HG03108 (cell line): ENCODE data around the gene AGAP2.
"Not testable (repeated sequence)": the region's sequence is repeated elsewhere in the genome, so short reads cannot be mapped to it uniquely, and the experiment has no call there.

Experiments used
- ATAC-seq: cut with Tn5 transposase; IDR thresholded peaks from one replicate; pipeline ENCODE4 v1.9.1; 2021; ENCODE audit warnings: moderate library complexity; ENCODE audit not compliant: unreplicated experiment

Gene AGAP2

DNA sequence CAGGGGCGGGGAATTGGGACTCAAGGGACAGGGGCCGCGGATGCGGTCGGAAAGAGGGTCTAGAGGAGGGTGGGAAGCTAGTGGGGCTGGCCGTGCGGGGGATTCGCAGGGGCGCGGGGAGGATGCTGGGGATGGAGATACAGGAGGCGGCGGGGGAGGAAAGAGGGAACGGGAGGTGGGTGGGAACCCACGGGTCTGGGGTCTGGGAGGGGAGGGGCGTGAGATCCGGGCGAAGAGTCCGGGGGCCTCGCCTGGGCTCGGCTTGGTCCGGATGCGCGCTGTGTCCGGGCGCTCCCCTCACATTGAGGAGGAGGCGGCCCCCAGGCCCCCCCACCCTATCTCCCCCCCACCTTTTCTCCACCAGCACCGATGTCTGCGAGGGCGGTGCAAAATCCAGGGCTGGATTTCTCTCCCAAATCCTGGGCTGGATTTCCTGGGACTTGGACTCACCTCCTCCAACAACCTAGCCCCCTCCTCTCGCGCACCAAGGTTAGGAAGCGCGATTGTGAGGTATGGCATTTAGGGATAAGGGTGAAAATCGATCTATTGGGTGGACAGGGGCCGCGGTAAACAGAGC is at the start of gene AGAP2:
Gene AGAP2 (minus strand): TSS at position 82 of the 577 bp plus-strand sequence. CDS start 496 bp downstream, outside the sequence.
- no peak for ATAC-seq

DNA sequence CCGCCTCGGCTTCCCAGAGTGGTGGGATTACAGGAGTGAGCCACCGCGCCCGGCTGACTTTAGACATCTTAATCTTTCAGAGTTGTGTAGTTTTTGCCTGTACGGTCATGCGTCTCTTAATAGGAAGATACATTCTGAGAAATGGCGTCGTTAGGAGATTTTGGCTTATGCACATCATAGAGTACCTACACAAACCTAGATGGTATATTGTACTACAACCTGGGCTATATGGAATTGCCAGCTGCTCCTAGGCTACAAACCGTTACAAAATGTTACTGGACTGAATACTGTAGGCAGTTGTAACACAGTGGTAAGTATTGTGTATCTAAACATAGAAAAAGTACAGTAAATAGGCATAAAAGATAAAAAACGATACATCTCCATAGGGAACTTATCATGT is 45.3 kb upstream of the AGAP2 start:
- no peak for ATAC-seq

DNA sequence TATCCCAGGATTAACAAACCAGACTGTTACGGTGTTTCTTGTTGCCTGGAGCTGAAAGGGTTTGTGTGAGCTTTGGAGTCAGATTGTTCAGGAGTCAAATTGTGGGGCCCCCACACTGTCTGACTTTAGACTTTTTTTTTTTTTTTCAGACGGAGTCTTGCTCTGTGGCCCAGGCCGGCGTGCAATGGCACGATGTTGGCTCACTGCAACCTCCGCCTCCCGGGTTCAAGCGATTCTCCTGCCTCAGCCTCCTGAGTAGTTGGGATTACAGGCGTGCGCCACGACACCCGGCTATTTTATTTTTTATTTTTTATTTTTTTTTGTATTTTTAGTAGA is 44.9 kb upstream of the AGAP2 start:
- ATAC-seq = no peak

DNA sequence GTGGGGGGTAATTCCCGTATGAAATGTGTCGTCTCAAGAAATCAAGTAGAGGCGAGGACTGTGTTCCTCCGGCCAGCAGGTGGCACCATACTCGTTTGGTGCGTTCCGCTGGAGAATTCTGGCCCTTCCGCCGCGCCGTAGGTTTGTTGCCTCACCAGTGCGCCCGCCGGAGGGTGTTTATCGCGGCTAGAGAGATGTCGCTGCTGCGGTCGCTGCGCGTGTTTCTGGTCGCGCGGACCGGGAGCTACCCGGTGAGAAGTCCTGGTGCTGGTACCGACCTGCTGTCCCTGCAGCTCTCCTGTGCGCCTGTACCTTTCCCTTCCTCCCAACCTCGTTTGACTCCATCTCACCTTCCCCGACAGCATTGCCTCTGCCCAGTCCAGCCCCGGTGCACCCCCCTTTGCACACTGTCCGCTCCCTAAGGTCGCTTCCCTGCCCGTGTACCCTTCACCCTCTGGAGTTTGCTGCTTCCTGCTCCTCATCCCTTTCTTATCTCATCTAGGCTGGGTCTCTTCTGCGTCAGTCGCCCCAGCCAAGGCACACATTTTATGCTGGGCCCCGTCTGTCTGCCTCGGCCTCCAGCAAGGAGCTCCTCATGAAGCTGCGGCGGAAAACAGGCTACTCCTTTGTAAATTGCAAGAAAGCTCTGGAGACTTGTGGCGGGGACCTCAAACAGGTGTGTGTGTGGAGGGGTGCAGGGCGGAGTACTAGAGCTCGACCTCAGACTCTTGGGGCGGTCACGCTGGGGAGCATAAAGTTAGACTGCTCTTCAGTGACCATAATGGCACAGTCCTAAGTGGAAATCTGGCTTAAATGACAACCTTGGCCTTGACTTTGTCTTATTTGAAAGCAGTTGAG is 44.3 kb upstream of the AGAP2 start, which contains the start of gene TSFM:
Gene TSFM (plus strand): TSS at position 180 of the 858 bp plus-strand sequence. CDS start 15 bp downstream, at position 195.
- peak; percentile 92 for ATAC-seq

DNA sequence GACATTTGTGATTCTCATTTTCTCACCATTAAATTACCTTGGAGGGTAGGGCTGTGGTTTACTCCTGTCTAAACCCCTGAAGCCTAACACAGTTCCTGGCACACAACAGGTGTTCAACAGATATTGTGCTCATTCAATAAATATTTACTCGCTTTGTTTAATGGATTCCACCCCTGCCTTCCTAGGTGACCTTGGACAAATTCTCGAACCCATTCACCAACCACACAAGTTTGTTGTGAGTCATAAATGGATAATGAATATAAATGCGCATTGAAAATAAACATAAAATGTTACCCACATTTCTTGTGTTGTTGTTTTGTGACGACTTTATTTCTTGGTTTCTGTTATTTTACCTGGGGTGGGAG is 43.7 kb upstream of the AGAP2 start:
- ATAC-seq = no peak

DNA sequence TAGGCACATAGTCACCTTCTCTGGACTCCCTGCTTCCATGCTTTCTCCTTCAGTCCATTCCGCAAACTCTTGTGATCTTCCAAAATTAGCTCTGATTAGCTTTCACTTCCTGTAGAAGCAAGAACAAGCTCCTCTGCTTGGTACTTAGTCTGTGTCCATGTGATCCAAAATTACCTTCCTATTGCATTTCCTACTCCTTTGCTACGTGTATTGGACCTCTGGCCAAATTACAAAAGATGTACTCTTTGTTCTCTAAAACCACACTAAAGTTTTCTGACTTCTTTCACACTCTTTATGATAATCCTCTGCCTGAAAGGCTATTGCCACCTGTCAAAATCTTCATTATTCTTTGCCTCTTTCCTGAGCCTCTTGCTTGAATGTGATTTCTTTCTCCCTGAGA is 43.3 kb upstream of the AGAP2 start:
- ATAC-seq = no peak

DNA sequence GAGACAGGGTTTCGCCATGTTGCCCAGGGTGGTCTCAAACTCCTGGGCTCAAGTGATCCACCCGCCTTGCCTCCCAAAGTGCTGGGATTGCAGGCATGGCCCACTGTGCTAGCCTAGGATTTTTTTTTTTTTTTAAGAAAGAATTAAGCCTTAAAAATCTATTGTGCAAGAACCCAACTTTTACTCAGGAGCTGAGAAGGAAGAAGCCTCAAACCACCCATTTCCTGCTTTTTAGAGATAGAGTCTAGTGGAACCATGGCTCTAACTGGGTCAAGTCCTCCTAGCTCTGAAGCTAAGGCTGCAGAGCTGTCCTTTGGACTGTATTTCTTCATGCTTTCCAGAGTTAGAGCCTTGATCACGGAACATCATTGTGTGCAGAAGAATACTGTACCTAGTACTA is 42.7 kb upstream of the AGAP2 start:
- no peak for ATAC-seq

DNA sequence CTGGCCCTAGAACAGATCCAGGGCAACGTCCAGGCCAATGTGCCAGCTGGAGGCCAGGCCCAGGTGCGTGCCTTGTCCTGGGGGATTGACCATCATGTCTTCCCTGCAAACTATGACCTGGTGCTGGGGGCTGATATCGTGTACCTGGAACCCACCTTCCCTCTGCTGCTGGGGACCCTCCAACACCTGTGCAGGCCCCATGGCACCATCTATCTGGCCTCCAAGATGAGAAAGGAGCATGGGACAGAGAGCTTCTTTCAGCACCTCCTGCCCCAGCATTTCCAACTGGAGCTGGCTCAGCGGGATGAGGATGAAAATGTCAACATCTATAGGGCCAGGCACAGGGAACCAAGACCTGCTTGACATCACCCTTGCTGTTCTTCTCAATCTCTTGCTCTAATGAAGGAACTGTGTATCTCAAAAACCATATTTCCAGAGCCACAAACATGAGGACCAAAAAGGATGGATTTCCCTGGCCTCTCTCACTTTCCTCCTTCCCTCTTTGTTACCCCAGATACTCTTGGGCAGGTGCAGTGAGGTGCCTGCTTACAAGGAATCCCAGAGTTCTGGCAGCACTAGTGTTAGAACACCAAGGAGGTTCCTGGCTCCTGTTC is 41.8 kb upstream of the AGAP2 start:
- ATAC-seq = no peak

DNA sequence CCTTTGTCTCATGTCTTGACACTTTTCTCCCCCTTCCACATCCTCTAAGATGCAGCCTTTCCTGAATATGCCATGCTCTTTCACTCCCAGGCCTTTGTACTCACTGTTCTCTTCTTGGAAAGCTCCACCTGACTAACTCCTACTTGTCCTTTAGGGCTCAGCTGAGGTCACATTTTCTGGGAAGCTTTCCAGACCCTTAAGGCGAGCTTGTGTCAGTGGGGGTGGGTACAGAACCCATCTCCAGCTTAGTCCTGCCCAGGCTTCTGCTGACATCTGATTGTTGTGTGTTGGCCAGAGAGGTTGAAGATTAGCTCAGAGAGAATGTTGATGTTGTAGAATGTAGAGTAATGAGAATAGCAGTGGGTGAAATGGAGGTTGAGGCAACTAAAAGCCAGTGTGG is 41.2 kb upstream of the AGAP2 start:
- ATAC-seq = no peak

DNA sequence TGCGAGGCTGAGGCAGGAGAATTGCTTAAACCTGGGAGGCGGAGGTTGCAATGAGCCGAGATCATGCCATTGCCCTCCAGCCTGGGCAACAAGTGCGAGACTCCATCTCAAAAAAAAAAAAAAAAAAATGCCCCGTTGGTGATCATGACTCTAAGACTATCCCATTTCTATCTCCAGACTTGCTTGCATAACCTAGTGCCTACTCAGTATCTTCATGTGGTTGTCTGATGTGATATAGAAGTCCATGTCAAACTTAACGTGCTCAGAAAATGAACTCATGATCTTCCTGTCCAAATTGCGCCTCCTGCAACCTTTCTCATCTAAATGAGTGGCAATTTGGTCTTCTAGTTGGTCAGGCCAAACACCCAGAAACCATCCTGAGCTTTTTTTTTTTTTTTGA is 39.4 kb upstream of the AGAP2 start:
- no peak for ATAC-seq

DNA sequence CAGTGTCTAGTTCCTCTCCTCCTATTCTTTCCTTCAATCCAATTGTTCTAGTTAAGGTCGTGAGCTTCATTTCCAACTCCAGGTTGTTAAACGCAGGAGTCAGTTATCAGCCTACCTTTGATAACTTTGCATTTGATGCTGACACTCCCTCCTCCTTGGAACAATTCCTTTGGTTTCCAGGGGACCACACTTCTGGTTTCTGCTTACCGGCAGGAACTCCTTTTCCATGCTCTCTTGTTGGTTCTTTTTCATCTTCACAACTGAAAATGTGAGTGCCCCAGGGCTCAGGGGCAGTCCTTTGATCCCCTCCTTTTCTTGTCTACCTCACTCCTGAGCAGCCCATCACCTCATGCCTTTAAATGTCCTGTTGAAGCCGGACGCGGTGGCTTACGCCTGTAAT is 38.8 kb upstream of the AGAP2 start:
- no peak for ATAC-seq

DNA sequence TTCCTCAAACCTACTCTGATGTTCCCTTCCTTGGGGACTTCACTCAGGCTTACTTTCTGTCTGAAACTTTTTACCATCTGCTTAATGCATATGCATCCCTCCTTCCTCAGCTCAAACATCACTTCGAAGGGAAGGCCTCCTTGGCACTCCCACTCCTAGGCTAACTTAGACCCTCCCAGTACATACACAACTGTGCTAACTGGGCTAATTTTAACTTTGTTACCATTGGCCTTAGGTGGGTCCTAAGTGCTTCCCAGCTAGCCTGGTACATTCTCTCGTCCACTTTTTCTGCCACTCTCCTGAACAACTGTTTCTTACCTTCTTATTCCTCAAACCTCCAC is 37.7 kb upstream of the AGAP2 start:
- no peak for ATAC-seq

DNA sequence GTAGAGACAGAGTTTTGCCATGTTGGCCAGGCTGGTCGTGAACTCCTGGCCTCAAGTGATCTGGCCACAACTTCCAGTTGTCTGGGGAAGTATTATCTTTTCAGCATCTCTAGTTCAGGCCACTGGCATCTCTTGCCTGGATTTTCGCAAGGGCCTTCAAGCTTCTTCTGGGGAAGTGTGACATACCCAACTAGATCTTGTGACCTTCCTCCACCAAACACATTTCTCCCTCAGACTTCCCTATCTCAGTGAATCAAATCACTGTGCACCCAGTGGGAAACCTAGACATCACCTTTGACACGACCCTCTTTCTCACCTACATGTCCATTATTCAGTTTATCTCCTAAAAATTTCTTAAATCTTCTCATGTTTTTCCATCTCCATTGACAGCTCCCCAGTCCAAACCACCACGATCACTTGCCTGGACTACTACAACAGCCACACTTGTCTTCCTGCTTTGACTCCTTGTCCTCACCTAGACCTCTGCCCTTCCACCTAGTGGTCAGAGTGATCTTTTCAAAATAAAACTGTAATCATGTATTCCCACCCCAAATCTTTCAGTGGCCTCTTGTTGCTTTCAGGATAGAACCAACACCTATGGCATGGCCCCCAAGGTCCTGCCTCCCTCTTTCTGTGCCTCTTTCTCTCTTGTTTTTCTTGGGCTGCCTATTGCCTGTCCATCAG is 37.2 kb upstream of the AGAP2 start:
- no peak for ATAC-seq

DNA sequence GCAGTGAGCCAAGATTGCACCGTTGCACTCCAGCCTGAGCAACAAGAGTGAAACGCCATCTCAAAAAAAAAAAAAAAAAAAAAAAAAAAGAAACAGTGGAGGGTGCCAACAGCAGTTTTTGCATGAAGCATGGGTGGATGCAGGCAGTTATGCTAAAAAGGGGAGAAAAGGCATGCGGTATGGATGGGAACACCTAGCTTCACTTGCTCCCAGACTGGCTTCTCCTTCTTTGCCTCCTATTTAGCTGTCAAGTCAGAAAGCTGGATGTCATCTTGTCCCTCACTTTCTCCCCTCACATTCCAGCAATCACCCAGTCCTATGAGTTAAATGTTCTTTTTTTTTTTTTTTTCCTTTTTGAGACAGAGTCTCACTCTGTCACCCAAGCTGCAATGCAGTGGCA is 36.5 kb upstream of the AGAP2 start:
- ATAC-seq = no peak

DNA sequence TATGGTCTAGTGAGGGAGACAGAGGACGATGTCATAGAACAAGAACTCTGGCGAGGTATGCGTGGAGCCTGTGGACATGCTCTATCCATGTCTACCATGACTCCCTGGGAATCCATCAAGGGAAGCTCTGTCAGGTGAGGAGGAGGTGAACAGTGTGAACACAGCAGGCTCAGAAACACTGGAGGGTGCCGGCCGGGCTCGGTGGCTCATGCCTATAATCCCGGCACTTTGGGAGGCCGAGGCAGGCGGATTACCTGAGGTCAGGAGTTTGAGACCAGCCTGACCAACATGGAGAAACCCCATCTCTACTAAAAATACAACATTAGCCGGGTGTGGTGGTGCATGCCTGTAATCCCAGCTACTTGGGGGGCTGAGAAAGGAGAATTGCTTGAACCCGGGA is 36.1 kb upstream of the AGAP2 start:
- not testable (repeated sequence) for ATAC-seq

DNA sequence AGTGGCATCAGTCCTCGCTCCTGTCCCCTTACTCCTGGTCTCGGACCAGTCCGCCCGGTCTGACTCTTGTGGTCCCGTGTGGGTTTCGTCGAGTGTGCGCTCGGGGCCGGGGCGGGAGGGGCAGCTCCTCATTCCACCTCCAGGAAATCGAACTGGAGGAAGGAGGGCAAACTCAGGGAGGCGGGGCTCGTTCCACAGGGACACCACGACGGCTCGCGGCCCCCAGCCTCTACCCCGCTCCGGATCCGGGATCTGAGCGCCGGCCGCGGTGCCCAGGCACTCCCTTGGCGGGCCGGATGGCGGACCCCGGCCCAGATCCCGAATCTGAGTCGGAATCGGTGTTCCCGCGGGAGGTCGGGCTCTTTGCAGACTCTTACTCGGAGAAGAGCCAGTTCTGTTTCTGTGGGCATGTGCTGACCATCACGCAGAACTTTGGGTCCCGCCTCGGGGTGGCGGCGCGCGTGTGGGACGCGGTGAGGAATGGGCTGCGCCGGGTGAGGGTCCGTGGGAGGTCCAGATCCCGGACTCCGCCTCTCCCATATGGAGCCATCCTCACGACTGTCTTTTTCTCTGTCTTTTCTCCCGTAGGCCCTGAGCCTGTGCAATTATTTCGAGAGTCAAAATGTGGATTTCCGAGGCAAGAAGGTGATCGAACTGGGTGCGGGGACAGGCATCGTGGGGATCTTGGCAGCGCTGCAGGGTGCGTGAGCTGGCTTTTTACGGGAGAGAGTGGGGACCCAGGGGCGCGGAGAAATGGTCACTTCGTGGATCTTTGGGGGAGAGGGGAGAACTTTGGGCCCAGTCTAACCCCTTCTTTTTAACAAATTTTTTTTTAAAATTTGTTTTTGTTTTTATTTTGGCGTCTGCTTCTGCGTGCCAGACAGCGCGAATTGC is 34.1 kb upstream of the AGAP2 start, which contains the start of gene EEF1AKMT3:
Gene EEF1AKMT3 (plus strand): TSS at position 186 of the 894 bp plus-strand sequence. CDS start 111 bp downstream, at position 297.
- ATAC-seq = peak; percentile 19

DNA sequence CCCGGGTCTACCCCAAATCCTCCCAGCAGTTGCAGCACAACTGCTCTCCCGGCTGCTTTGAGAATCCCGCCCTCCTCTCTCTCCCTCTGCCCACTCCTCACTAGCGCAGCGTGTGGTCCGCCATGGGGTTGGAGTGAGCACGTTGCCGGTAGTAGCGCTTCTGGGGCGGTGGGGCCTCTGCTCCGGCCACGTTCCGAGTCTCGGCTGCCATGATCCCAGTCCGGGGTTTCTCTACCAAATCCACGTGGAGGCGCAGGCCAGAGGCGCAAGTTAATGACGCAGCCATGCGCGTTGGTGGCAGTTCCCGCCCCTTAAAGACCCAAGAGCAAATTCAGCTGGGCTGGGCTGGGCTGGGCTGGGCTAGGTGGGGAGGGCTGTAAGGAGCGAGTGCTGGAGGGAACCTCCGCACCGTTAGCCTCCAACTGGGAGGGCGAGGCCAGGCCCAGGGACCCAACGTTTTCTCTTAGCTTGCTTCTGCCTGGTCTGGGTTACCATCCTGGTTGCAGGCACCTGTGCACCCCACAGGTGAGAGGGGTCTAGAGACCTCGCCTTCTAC is 33.4 kb upstream of the AGAP2 start, which contains the start of gene METTL1:
Gene METTL1 (minus strand): TSS at position 233 of the 556 bp plus-strand sequence. CDS start 22 bp downstream, at position 211.
- peak; percentile 72 for ATAC-seq

DNA sequence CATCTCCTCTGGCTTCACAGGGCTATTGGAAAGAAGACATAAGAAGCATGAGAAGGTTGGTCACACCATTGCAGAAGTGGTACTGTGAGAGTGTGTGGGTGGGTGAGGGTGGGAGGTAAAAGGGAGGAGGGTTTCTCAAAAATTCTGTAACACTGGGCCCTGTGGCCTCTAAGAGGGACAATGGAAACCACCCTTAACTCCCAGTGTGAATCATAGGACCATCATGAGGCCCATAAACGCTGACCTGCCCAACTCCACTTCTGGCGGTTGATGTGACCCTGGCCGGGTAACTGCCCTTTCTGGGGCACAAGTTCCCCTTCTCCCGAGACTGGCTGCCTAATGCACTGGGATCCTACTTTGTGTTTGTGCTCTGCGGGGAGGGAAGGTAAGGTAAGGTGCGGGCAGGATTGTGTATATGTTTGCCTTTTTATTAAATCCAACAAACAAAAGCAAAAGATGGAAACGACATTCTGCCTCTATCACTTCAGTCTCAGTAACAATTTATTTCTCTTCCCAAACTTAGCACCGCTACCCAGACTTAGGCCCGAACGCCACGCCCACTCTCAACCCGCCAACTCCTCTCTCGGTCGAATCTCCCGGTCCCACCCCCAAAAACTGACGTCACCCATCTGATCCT is 32.8 kb upstream of the AGAP2 start:
- peak; percentile 61 for ATAC-seq

DNA sequence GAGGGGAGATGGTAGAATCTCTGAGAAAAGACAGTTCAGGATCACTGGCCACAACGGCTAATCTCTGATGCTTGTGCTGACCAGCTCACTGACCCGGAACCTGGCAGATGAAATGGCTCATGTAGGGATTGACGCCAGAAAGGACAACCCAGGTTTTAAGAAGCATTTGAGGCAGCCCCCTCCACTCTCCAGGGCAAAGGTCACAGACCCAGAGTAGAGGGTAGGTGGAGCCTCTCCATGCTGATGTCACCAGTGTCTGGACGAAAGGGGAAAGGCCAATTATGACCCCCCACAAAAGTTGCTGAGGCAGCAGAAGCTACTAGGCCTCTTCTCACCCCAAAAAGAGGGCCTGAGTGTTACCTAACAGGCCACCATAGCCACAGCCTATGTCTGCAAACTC is 32.2 kb upstream of the AGAP2 start:
- ATAC-seq = no peak

DNA sequence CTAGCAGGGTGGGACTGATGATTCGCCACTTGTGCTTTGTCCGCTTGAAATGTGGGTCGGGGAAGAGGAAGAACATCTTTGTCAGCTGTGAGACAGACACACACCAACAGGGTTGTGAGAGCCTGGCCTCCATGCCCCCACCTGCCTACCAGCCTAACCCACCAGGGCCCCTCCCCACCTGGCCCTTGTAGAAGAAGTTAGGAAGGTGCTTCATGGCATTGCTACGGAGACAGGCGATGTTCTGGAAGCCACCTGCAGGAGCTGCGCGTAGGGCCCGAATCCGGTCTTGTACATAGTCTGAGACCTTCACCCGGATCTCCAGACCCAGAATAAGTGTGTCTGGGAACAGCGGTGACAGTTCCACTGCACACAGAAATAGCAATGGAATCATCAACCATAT is 31.1 kb upstream of the AGAP2 start:
- no peak for ATAC-seq
